ENCODE results near the gene SEMA4D.

- no peak for TF ChIP-seq CTCF (IDR thresholded peaks at IDR 0.05)
- no peak for TF ChIP-seq POLR2A (IDR thresholded peaks at IDR 0.05)
Observed at GRCh38 chr9:89360465-89360864, 137.4 kb downstream of the SEMA4D start.

Measured in prostate gland (tissue), 2 donors.